Tibial artery (tissue), 4 donors: ENCODE results near the gene MOXD1.
"Not testable (repeated sequence)": the region's sequence is repeated elsewhere in the genome, so short reads cannot be mapped to it uniquely, and the experiment has no call there.

Source experiments
- DNase-seq, 2 donors: peaks; one replicate each; pipeline ENCODE4 v3.0.0-alpha.2; 2019
- H3K27ac ChIP-seq, 2 donors: fragments of 200-600 bp; sonication (generic) in 1 of 2; 1 replicate in 1 of 2; 2 replicates in 1 of 2; pipeline ENCODE4 v1.5.1; 2018 to 2019; ENCODE audit warnings: mild to moderate bottlenecking in 1 of 2
- H3K27me3 ChIP-seq, 2 donors: fragments of 200-600 bp; sonication (generic) in 1 of 2; one replicate each; pipeline versions ENCODE4 v1.5.1 to v1.6.0; 2016 to 2019
- H3K36me3 ChIP-seq, 3 donors: fragments of 200-600 bp; sonication (generic) in 2 of 3; one replicate each; pipeline ENCODE4 v1.5.1; 2016 to 2019; ENCODE audit warnings: mild to moderate bottlenecking in 2 of 3
- H3K4me1 ChIP-seq, 4 donors: fragments of 200-600 bp; sonication (generic) in 2 of 4; 1 replicate in 3 of 4; 2 replicates in 1 of 4; pipeline ENCODE4 v1.5.1; 2016 to 2019
- H3K4me3 ChIP-seq, 2 donors: fragments of 200-600 bp; sonication (generic) in 1 of 2; 1 replicate in 1 of 2; 2 replicates in 1 of 2; pipeline ENCODE4 v1.5.1; 2018 to 2019; ENCODE audit warnings: mild to moderate bottlenecking in 2 of 2
- H3K9me3 ChIP-seq, 3 donors: fragments of 200-600 bp; sonication (generic) in 1 of 3; one replicate each; pipeline ENCODE4 v1.5.1; 2016 to 2019
- CTCF ChIP-seq, 2 experiments: fragments of 200-600 bp in 1 of 2; fragments of 450-650 bp in 1 of 2; IDR thresholded peaks; one replicate each; pipeline ENCODE4 v1.5.1; 2017 to 2019; ENCODE audit warnings: antibody characterized with exemption in 2 of 2, mild to moderate bottlenecking in 1 of 2, moderate library complexity in 1 of 2
- intact Hi-C: fragments of 100-400 bp; cut with DNase I; formaldehyde crosslinking; loops from one replicate; pipeline ENCODE4 v1.15.0; 2023; ENCODE audit warnings: low total_unique reads

Gene MOXD1

GRCh38 chr6:132330759-132331158 is 70.5 kb downstream of the MOXD1 start:
- no peaks in the 10 kb centered on the region for H3K27me3 ChIP-seq
- no peak overlapping the region for H3K4me3 ChIP-seq
- no peaks in the 10 kb centered on the region for H3K9me3 ChIP-seq
- intact Hi-C loops: no loop called here
- no peak for DNase-seq
- no peak overlapping the region for H3K27ac ChIP-seq
- H3K4me1 ChIP-seq: no peaks in the 10 kb centered on the region
- TF ChIP-seq CTCF (IDR thresholded peaks at IDR 0.05): no peak
- H3K36me3 ChIP-seq: no peaks in the 10 kb centered on the region

- no peaks in the 10 kb centered on the region for H3K4me1 ChIP-seq
- peaks cover 0 to 7% (median 7%) of the 10 kb centered on the region in 3 donors for H3K9me3 ChIP-seq
- no peaks in the 10 kb centered on the region for H3K27me3 ChIP-seq
- no peak for DNase-seq
- intact Hi-C loops: no loop called here
- no peak overlapping the region for H3K4me3 ChIP-seq
- no peak for TF ChIP-seq CTCF (IDR thresholded peaks at IDR 0.05)
- H3K27ac ChIP-seq: no peak overlapping the region
- no peaks in the 10 kb centered on the region for H3K36me3 ChIP-seq
These were observed 78.9 kb downstream of the MOXD1 start for GRCh38 chr6:132322398-132322797.

GRCh38 chr6:132320007-132320406 is 81.3 kb downstream of the MOXD1 start:
- Histone ChIP-seq H3K36me3 (no peaks in the 10 kb centered on the region), H3K27ac (no peak overlapping the region), H3K4me1 (no peaks in the 10 kb centered on the region), H3K27me3 (no peaks in the 10 kb centered on the region), H3K4me3 (no peak overlapping the region), H3K9me3 (peaks cover 0 to 19% (median 18%) of the 10 kb centered on the region in 3 donors)
- intact Hi-C loops: no loop called here
- TF ChIP-seq CTCF (IDR thresholded peaks at IDR 0.05): no peak
- no peak for DNase-seq

- Histone ChIP-seq H3K27ac (no peak overlapping the region), H3K4me1 (no peaks in the 10 kb centered on the region), H3K9me3 (peaks cover 0 to 19% (median 18%) of the 10 kb centered on the region in 3 donors), H3K27me3 (no peaks in the 10 kb centered on the region), H3K4me3 (no peak overlapping the region), H3K36me3 (no peaks in the 10 kb centered on the region)
- DNase-seq: no peak
- intact Hi-C loops: no loop called here
- TF ChIP-seq CTCF (IDR thresholded peaks at IDR 0.05): no peak
These were observed 84.3 kb downstream of the MOXD1 start for GRCh38 chr6:132316970-132317369.

GRCh38 chr6:132314432-132314831 is 86.8 kb downstream of the MOXD1 start:
- DNase-seq: no peak
- no peak for TF ChIP-seq CTCF (IDR thresholded peaks at IDR 0.05)
- no peak overlapping the region for H3K4me3 ChIP-seq
- no peaks in the 10 kb centered on the region for H3K4me1 ChIP-seq
- H3K27me3 ChIP-seq: no peaks in the 10 kb centered on the region
- no peaks in the 10 kb centered on the region for H3K36me3 ChIP-seq
- H3K27ac ChIP-seq: no peak overlapping the region
- intact Hi-C loops: no loop called here
- peaks cover 0 to 19% (median 18%) of the 10 kb centered on the region in 3 donors for H3K9me3 ChIP-seq

GRCh38 chr6:132310921-132311320 is 90.4 kb downstream of the MOXD1 start:
- H3K36me3 ChIP-seq: no peaks in the 10 kb centered on the region
- DNase-seq: no peak
- peaks cover 0 to under 1% (median 0%) of the 10 kb centered on the region in 3 donors for H3K9me3 ChIP-seq
- H3K4me3 ChIP-seq: no peak overlapping the region
- no peaks in the 10 kb centered on the region for H3K4me1 ChIP-seq
- intact Hi-C loops: no loop called here
- no peaks in the 10 kb centered on the region for H3K27me3 ChIP-seq
- TF ChIP-seq CTCF (IDR thresholded peaks at IDR 0.05): no peak
- no peak overlapping the region for H3K27ac ChIP-seq

- DNase-seq, H3K36me3 ChIP-seq, H3K9me3 ChIP-seq, H3K4me3 ChIP-seq, H3K4me1 ChIP-seq, intact Hi-C loops, H3K27me3 ChIP-seq, H3K27ac ChIP-seq: not testable (repeated sequence)
These were observed 91.1 kb downstream of the MOXD1 start for GRCh38 chr6:132310151-132310550.
